HG02759 (cell line): ENCODE measurements around the gene S100A3.
"Not testable (repeated sequence)": the region's sequence is repeated elsewhere in the genome, so short reads cannot be mapped to it uniquely, and the experiment has no call there.

Experiments
- ATAC-seq: cut with Tn5 transposase; IDR thresholded peaks from one replicate; pipeline ENCODE4 v1.9.1; 2021; ENCODE audit warnings: mild to moderate bottlenecking, moderate library complexity; ENCODE audit not compliant: unreplicated experiment

The S100A3 gene

DNA sequence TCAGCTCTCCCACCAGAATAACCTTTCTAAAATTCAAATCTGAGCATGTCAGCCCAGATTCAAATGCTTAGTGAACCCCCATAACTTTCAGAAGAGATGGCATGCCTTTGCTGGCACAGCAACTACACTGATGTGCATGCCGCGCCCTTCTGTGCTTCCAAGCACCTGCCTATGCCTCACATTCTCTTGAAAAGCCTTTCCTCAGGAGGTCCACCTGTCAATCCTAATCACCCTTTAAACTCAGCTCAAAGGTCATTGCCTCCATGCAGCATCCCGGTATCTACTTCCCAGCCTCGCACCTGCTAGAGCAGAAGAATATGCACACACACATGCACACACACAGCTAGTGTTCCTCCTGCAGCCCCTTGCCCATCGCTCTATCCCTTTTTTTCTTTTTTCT, 21.8 kb upstream of the S100A3 start:
- ATAC-seq: no peak

GRCh38 chr1:153569465-153569864, 20.4 kb upstream of the S100A3 start:
- no peak for ATAC-seq

GRCh38 chr1:153568367-153569099, 19.5 kb upstream of the S100A3 start:
- no peak for ATAC-seq

- ATAC-seq: no peak
Observed at GRCh38 chr1:153567621-153568366, 18.7 kb upstream of the S100A3 start.

DNA sequence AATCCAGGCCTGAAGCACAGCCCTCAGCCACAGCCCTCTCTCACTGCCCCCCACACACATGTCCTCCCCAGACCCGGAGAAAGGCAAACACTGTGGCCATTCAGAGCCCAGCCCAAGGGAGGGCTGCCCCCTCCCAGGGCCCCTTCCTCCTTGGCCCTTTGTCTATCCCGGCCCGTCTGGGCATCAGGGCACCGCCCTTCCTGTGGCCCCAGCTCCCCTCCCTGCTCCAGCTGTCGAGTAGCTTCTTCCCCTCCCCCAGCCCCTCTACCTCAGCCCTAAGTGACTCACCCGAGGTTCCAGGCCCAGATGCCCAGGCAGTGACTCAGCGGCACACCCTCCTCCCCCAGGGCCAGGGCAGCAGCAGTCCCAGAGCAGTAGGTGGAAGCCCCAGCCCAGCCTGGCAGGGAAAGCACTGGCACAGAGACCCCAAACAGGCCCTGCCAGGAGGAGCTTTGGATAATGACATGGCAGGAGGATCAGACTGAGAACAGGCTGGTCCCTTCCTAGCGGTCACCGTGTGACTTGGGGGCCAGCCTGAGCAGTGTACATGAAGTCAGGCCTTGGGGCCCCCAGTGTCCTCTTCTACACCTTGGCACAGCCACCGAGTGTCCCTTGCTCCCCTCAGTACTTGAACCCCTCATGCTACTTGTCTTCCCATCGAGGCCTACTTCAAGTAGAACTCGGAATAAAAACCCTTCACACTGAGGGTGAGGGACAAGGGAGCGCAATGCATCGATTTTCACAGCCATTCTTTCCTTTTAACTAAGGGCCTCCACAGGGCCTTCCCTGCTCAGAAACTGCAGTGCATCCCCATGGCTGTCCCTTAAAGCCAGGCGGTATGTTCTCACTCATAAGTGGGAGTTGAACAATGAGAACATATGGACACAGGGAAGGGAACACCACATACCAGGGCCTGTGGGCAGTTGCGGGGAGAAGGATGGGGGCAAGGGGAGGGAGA, 17.6 kb upstream of the S100A3 start:
- peak; percentile 54 for ATAC-seq

GRCh38 chr1:153565529-153566374, 16.7 kb upstream of the S100A3 start, which contains the start of gene S100A2:
Gene S100A2 (minus strand): TSS chr1:153565844. CDS start chr1:153563877, 1,967 bp downstream.
- ATAC-seq: peak; percentile 64

GRCh38 chr1:153563991-153564390, 14.9 kb upstream of the S100A3 start:
- no peak for ATAC-seq

DNA sequence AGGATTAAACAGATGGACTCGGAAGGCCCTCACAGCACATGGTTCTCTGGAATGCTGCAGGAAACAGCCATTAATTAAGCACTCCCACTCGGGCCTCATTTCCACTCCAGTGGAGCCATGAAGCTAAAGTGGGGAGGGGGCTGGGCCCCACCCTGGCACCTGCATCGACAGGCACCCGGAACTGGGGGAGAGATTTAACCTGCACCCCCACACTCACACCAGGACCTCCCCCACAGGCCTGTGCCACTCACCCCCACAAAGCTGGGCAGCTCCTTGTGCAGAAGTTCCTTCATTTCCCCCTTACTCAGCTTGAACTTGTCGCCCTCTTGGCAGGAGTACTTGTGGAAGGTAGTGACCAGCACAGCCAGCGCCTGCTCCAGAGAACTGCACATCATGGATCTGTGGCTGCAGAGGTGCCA, 14.4 kb upstream of the S100A3 start:
- no peak for ATAC-seq

- not testable (repeated sequence) for ATAC-seq
Observed at GRCh38 chr1:153562021-153562420, 13.0 kb upstream of the S100A3 start.

- ATAC-seq: no peak
Observed at GRCh38 chr1:153561466-153561985, 12.5 kb upstream of the S100A3 start.

GRCh38 chr1:153560771-153561465, 11.9 kb upstream of the S100A3 start:
- ATAC-seq: no peak

DNA sequence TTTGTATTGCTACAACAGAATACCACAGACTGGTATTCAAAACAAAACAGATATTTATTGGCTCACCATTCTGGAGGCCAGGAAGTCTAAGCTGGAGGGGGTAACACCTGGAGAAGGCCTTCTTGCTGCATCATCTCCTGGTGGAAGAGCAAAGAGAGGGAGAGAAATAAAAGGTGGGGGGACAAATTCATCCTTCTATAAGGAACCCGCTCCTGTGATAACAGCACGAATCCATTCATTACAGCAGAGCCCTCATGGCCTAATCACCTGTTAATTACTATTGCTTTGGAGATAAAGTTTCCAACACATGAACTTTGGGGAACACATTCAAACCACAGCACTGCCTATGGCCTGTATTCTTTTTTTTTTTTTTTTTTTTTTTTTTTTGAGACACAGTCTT, 11.2 kb upstream of the S100A3 start:
- no peak for ATAC-seq

- no peak for ATAC-seq
Observed at GRCh38 chr1:153557877-153558276, 8.8 kb upstream of the S100A3 start.

- no peak for ATAC-seq
Observed at GRCh38 chr1:153556348-153556747, 7.3 kb upstream of the S100A3 start.

DNA sequence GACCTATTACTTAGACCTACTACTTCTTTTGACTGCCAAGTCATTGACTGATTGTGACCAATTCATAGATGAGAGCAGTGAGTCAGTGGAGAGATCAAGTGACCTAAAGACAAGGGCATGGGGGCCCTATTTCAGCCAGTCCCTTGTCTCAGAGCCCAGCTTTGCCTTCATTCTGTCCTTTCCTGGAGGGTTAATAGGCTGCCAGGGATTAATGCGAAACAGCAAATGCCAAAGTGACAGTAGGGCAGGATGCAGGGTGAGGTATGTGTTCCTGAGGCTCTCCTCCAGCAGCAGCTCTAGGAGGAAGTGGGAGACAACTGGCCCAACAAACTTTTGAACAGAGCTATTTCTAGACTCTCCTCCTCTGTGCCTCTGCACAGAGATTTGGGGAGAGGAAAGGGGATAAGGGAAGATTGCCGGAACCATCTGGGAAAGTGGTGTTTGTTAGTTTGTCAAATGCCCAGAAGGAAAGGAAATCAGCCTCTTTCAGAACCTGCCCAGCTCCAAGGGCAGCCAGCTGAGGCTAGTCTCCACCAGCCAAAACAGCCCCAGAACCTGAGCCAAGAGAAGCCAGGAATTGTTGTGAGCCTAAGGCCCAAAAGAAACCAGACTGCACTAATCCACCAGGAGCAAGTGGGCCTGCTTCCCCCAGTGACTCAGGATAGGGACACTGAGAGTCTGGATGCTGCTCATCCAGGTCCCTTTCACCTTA, 4.9 kb upstream of the S100A3 start:
- ATAC-seq: no peak

- no peak for ATAC-seq
Observed at GRCh38 chr1:153553096-153553495, 4.0 kb upstream of the S100A3 start.

- ATAC-seq: no peak
Observed at GRCh38 chr1:153552335-153552734, 3.3 kb upstream of the S100A3 start.

DNA sequence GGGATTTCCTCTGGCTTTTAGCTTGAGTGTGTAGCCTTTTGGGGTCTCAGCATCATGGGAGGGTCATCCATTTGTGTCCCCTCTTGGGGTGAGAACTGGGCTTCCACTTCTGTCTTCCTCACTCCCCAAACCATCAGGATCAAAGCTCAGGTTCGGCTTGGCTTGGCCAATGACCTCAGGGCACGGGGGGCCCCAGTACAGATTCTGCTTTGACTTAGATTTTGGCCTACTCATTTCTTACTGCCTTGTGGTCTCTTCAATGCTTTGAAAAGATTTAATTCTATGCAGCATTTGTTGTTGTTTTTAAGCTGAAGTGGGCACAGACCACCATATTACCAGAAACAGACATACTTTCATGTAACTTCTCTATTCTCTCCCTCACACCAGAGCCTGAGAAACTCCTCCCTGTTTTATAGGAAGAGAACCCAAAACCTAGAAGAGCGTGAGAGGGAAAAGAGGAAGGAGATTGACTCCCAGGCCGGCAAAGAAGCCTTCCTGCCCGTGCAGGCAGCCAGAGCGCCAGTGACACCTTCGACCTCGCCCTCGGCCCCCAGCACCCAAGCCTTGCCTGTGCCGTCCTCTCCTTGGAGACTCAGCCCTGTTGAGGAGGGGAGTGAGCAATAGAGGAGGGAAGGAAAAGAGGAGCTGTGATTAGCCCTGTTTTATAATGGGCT, 1.9 kb upstream of the S100A3 start:
- ATAC-seq: no peak
